H1 (cell line): ENCODE data around the gene CADM1. TPM values are rescaled to one million over a fixed set of nuclear protein-coding genes. Genes with fewer than 3 reads are reported as not detected.

Experiments
- MAFK ChIP-seq: IDR thresholded peaks from 2 replicates; pipeline ENCODE4 v1.6.1; 2012; ENCODE audit warnings: low read depth, mild to moderate bottlenecking, improper control_type of control experiment, low read length
- RBBP5 ChIP-seq: IDR thresholded peaks from 2 replicates; pipeline ENCODE4 v1.7.1; 2012; ENCODE audit warnings: low read depth, mild to moderate bottlenecking, inconsistent platforms, low read length, moderate library complexity, borderline replicate concordance
- RFX5 ChIP-seq: IDR thresholded peaks from 2 replicates; pipeline ENCODE4 v1.6.1; 2011; ENCODE audit warnings: low read depth, low read length, improper control_type of control experiment, borderline replicate concordance
- TAF1 ChIP-seq: IDR thresholded peaks from 2 replicates; pipeline ENCODE4 v1.6.1; 2011; ENCODE audit warnings: mild to moderate bottlenecking, low read depth, low read length
- TEAD4 ChIP-seq: IDR thresholded peaks from 2 replicates; pipeline ENCODE4 v1.6.1; 2012; ENCODE audit warnings: low read depth, low read length, inconsistent platforms, mixed read lengths
- polyA plus RNA-seq, 7 experiments: library from polyadenylated mRNA; depleted of rRNA in 3 of 7; stranded (reverse) in 5 of 7; unstranded in 2 of 7; fragments of >200 nt in 5 of 7; fragments of 200-250 nt in 2 of 7; gene quantifications; 1 replicate in 5 of 7; 2 replicates in 1 of 7; 4 replicates in 1 of 7; pipeline versions ENCODE4 v1.2.1 to v1.2.3, GENCODE V29; 2011 to 2013; ENCODE audit warnings: missing spikeins in 2 of 7, mixed read lengths in 2 of 7
- total RNA-seq: library from RNA; stranded (reverse); fragmentation: NEBNext Ultra II Directional; extraction: Animal tissue kit (Norgen Biotek cat#: 25700); gene quantifications from 2 replicates; pipeline ENCODE4 v1.2.1, GENCODE V29; 2021

The CADM1 gene
- total and polyA plus RNA-seq, 2 of the 8 experiments (the other 6 are each of a cell fraction or from before 2014, with no cell fraction given), result 8.3 to 25.3 TPM

DNA sequence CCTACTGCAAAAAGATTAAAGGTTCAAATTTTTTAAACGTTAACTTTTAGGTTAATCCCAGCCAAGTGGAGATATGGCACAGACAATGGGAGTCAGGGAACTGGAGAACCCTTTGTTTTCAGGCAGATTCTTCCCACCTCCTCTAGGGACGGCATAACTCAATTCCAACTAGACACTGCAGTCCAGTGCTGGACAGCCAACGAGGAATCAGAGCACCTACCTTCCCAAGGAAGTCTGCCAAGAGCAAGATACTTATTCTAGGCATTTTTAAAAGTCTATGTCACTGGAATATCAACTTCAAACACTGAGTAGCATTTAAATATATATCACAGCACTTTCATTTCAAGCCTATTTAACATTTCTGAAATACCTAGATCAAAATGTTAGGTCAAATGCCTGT is 7.3 kb downstream of the CADM1 start (continued):
- no peak for TF ChIP-seq TEAD4
- no peak for TF ChIP-seq RBBP5
- no peak for TF ChIP-seq MAFK
- TF ChIP-seq TAF1, result no peak
- no peak for TF ChIP-seq RFX5
